ENCODE results near the gene GPR132.
A peak's percentile ranks its signal among the peaks of the same experiment; 100 is the strongest.
"Not testable (repeated sequence)": the region's sequence is repeated elsewhere in the genome, so short reads cannot be mapped to it uniquely, and the experiment has no call there.

The GPR132 gene

GRCh38 chr14:105091054-105091516 is 25.9 kb upstream of the GPR132 start:
- DNase-seq (ENCODE audit: low spot score): no peak

GRCh38 chr14:105090493-105091053 is 25.3 kb upstream of the GPR132 start:
- peak; percentile 77 for DNase-seq (ENCODE audit: low spot score)

- no peak for DNase-seq (ENCODE audit: low spot score)
These were observed 24.7 kb upstream of the GPR132 start for GRCh38 chr14:105089746-105090492.

- no peak for DNase-seq (ENCODE audit: low spot score)
These were observed 23.8 kb upstream of the GPR132 start for GRCh38 chr14:105088812-105089745.

GRCh38 chr14:105087963-105088811 is 23.0 kb upstream of the GPR132 start:
- DNase-seq (ENCODE audit: low spot score): peak; percentile 69

GRCh38 chr14:105087308-105087962 is 22.2 kb upstream of the GPR132 start:
- peak; percentile 68 for DNase-seq (ENCODE audit: low spot score)

- peak; percentile 85 for DNase-seq (ENCODE audit: low spot score)
These were observed 21.6 kb upstream of the GPR132 start for GRCh38 chr14:105086833-105087307.

- no peak for DNase-seq (ENCODE audit: low spot score)
These were observed 20.5 kb upstream of the GPR132 start for GRCh38 chr14:105085766-105086165.

- DNase-seq (ENCODE audit: low spot score): no peak
These were observed 19.7 kb upstream of the GPR132 start for GRCh38 chr14:105084741-105085571.

- no peak for DNase-seq (ENCODE audit: low spot score)
These were observed 18.9 kb upstream of the GPR132 start for GRCh38 chr14:105083926-105084685.

- no peak for DNase-seq (ENCODE audit: low spot score)
These were observed 17.5 kb upstream of the GPR132 start for GRCh38 chr14:105082703-105083102.

- not testable (repeated sequence) for DNase-seq (ENCODE audit: low spot score)
These were observed 16.2 kb upstream of the GPR132 start for GRCh38 chr14:105081473-105081872.

GRCh38 chr14:105080161-105080560 is 14.9 kb upstream of the GPR132 start:
- DNase-seq (ENCODE audit: low spot score): no peak

GRCh38 chr14:105078294-105078693 is 13.1 kb upstream of the GPR132 start:
- no peak for DNase-seq (ENCODE audit: low spot score)

GRCh38 chr14:105077649-105077995 is 12.4 kb upstream of the GPR132 start:
- no peak for DNase-seq (ENCODE audit: low spot score)

GRCh38 chr14:105076805-105077648 is 11.8 kb upstream of the GPR132 start:
- DNase-seq (ENCODE audit: low spot score): no peak

GRCh38 chr14:105076296-105076804 is 11.1 kb upstream of the GPR132 start:
- no peak for DNase-seq (ENCODE audit: low spot score)
